ENCODE results near the gene POLR1B. TPM values are rescaled to one million over a fixed set of nuclear protein-coding genes. Genes with fewer than 3 reads are reported as not detected.
A peak's percentile ranks its signal among the peaks of the same experiment; 100 is the strongest.

Gene POLR1B
- total RNA-seq, 1 experiment from 2014 or later = 27.7 TPM

GRCh38 chr2:112621790-112622527, 79.7 kb downstream of the POLR1B start:
- peaks cover 71% of the 10 kb centered on the region for H3F3A ChIP-seq (ENCODE audit: insufficient read depth, low read depth)
- H3K9me2 ChIP-seq (ENCODE audit: insufficient read depth) = no peaks in the 10 kb centered on the region
- CTCF ChIA-PET = interaction anchor here (0.7 kb wide), 1 partner anchor 103 kb away, joined by 11 read pairs; no protein-coding TSS in a partner anchor
- POLR2A ChIA-PET (ENCODE audit: unreplicated experiment) = interaction anchor here (0.6 kb wide), 1 partner anchor 38 kb away, joined by 5 read pairs; the partner anchor contains the start of gene CHCHD5
- H3K9me3 ChIP-seq (ENCODE audit: insufficient read depth, low read depth) = no peaks in the 10 kb centered on the region
- H3K4me3 ChIP-seq = peak overlapping the region; percentile 54
- H3K4me2 ChIP-seq = peak overlapping the region; percentile 89
- no peaks in the 10 kb centered on the region for H3K27me3 ChIP-seq (ENCODE audit: insufficient read depth, low read depth)
- no peaks in the 10 kb centered on the region for H4K20me1 ChIP-seq (ENCODE audit: insufficient read depth)
- peak overlapping the region; percentile 73 for H2AFZ ChIP-seq
- no peaks in the 10 kb centered on the region for H3K36me3 ChIP-seq (ENCODE audit: low read depth)
- peaks cover 69% of the 10 kb centered on the region for H3K4me1 ChIP-seq (replicated peaks; ENCODE audit: insufficient read depth)
- peaks cover 16% of the 10 kb centered on the region for H3K79me2 ChIP-seq (ENCODE audit: low read depth)
- no peak for TF ChIP-seq EZH2 (IDR thresholded peaks at IDR 0.05; ENCODE audit: low read depth)
- TF ChIP-seq CTCF (conservative IDR thresholded peaks at IDR 0.05) = no peak
- BruUV-seq (replicated peaks) = TSS peak; percentile 13
- peak overlapping the region; percentile 95 for H3K27ac ChIP-seq
- intact Hi-C loops (cut with micrococcal nuclease; ENCODE audit: unreplicated experiment) = no loop called here
- DNase-seq = peak in 1 of 2 experiments; percentile 48

- no TSS peak for BruUV-seq (replicated peaks)
Observed at GRCh38 chr2:112622528-112622849, 80.2 kb downstream of the POLR1B start.

More at GRCh38 chr2:112622528-112622849, 80.2 kb downstream of the POLR1B start:
- H3K4me3 ChIP-seq = peak overlapping the region; percentile 54
- H3K9me2 ChIP-seq (ENCODE audit: insufficient read depth) = no peaks in the 10 kb centered on the region
- DNase-seq = peak in 1 of 2 experiments; percentile 84
- intact Hi-C loops (cut with micrococcal nuclease; ENCODE audit: unreplicated experiment) = no loop called here
- no peaks in the 10 kb centered on the region for H3K27me3 ChIP-seq (ENCODE audit: insufficient read depth, low read depth)
- no peaks in the 10 kb centered on the region for H3K36me3 ChIP-seq (ENCODE audit: low read depth)
- ChIA-PET POLR2A (ENCODE audit: unreplicated experiment) (interaction anchor here (0.6 to 0.7 kb wide), 2 partner anchors 23 to 38 kb away, joined by 3 to 5 read pairs; partner anchors contain the start of gene CHCHD5), CTCF (interaction anchor here (0.7 kb wide), 3 partner anchors 103 to 126 kb away, joined by 6 to 11 read pairs (median 6); no protein-coding TSS in a partner anchor)
- peak overlapping the region; percentile 89 for H3K4me2 ChIP-seq
- no peaks in the 10 kb centered on the region for H3K9me3 ChIP-seq (ENCODE audit: insufficient read depth, low read depth)
- peaks cover 69% of the 10 kb centered on the region for H3K4me1 ChIP-seq (replicated peaks; ENCODE audit: insufficient read depth)
- H3K27ac ChIP-seq = peak overlapping the region; percentile 95
- peaks cover 70% of the 10 kb centered on the region for H3F3A ChIP-seq (ENCODE audit: insufficient read depth, low read depth)
- peaks cover 16% of the 10 kb centered on the region for H3K79me2 ChIP-seq (ENCODE audit: low read depth)
- H2AFZ ChIP-seq = peak overlapping the region; percentile 73
- no peaks in the 10 kb centered on the region for H4K20me1 ChIP-seq (ENCODE audit: insufficient read depth)
- TF ChIP-seq EZH2 (IDR thresholded peaks at IDR 0.05; ENCODE audit: low read depth) = no peak
- no peak for TF ChIP-seq CTCF (conservative IDR thresholded peaks at IDR 0.05)

Measured in PC-9 (cell line).